ENCODE measurements around the gene PHLPP1. TPM values are rescaled to one million over a fixed set of nuclear protein-coding genes. Genes with fewer than 3 reads are reported as not detected.

The PHLPP1 gene
- total and polyA plus RNA-seq, 9 donors = 4.4 to 15.9 (median 12.0) TPM

GRCh38 chr18:62948788-62949187 lies 233.4 kb downstream of the PHLPP1 start:
- intact Hi-C loops (cut with DNase I) = no loop called here
- no peaks in the 10 kb centered on the region for H3K36me3 ChIP-seq
- TF ChIP-seq POLR2A (IDR thresholded peaks at IDR 0.05) (no peak), EP300 (IDR thresholded peaks at IDR 0.05) (no peak)
- TF ChIP-seq, protein P1, sequence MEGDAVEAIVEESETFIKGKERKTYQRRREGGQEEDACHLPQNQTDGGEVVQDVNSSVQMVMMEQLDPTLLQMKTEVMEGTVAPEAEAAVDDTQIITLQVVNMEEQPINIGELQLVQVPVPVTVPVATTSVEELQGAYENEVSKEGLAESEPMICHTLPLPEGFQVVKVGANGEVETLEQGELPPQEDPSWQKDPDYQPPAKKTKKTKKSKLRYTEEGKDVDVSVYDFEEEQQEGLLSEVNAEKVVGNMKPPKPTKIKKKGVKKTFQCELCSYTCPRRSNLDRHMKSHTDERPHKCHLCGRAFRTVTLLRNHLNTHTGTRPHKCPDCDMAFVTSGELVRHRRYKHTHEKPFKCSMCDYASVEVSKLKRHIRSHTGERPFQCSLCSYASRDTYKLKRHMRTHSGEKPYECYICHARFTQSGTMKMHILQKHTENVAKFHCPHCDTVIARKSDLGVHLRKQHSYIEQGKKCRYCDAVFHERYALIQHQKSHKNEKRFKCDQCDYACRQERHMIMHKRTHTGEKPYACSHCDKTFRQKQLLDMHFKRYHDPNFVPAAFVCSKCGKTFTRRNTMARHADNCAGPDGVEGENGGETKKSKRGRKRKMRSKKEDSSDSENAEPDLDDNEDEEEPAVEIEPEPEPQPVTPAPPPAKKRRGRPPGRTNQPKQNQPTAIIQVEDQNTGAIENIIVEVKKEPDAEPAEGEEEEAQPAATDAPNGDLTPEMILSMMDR (IDR thresholded peaks at IDR 0.05) = no peak
- no peaks in the 10 kb centered on the region for H3K27me3 ChIP-seq
- no peak overlapping the region for H3K4me3 ChIP-seq
- H3K4me1 ChIP-seq (ENCODE audit: insufficient read depth) = no peaks in the 10 kb centered on the region
- WGBS, 3 donors = 96 to 97% (median 97%) methylated on average over 2 of the region's 2 CpGs
- no peak overlapping the region for H3K27ac ChIP-seq
- no peaks in the 10 kb centered on the region for H3K9me3 ChIP-seq
- no peak for DNase-seq

DNA sequence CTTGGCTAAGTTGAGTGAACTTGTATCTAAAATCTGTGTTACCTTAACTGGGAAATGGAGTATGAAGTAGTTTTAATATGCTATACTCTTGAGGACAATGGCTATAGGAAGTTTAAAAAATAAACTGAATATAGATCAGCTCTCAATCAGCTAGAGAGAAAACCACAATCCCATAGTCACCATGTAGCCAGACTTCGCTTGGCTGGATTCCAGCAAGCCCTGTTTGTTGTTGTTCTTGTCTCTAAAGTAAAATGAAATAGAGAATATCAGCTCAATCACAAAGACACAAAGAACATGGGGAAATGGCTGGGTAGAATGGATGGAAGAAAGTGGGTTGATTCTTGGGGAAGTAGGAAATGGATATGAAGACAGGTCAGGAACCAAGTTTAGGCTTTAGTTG lies 234.9 kb downstream of the PHLPP1 start:
- no peak overlapping the region for H3K27ac ChIP-seq
- WGBS, 3 donors = 85 to 95% (median 95%) methylated on average over 1 of the region's 1 CpG
- H3K27me3 ChIP-seq = no peaks in the 10 kb centered on the region
- intact Hi-C loops (cut with DNase I) = no loop called here
- H3K9me3 ChIP-seq = no peaks in the 10 kb centered on the region
- no peak overlapping the region for H3K4me3 ChIP-seq
- no peak for DNase-seq
- no peaks in the 10 kb centered on the region for H3K36me3 ChIP-seq
- TF ChIP-seq POLR2A (IDR thresholded peaks at IDR 0.05) (no peak), EP300 (IDR thresholded peaks at IDR 0.05) (no peak)
- TF ChIP-seq, protein P1 (IDR thresholded peaks at IDR 0.05) = no peak
- no peaks in the 10 kb centered on the region for H3K4me1 ChIP-seq (ENCODE audit: insufficient read depth)

- H3K4me1 ChIP-seq (ENCODE audit: insufficient read depth) = no peaks in the 10 kb centered on the region
- H3K9me3 ChIP-seq = no peaks in the 10 kb centered on the region
- TF ChIP-seq, protein P1 (IDR thresholded peaks at IDR 0.05) = no peak
- TF ChIP-seq POLR2A (IDR thresholded peaks at IDR 0.05) = no peak
- no peak for TF ChIP-seq EP300 (IDR thresholded peaks at IDR 0.05)
- no peak overlapping the region for H3K4me3 ChIP-seq
- 80 to 96% (median 94%) methylated on average over 4 of the region's 4 CpGs for WGBS, 3 donors
- no peaks in the 10 kb centered on the region for H3K36me3 ChIP-seq
- intact Hi-C loops (cut with DNase I) = no loop called here
- no peaks in the 10 kb centered on the region for H3K27me3 ChIP-seq
- DNase-seq = no peak
- no peak overlapping the region for H3K27ac ChIP-seq
These were observed 237.5 kb downstream of the PHLPP1 start for GRCh38 chr18:62952807-62953206.

DNA sequence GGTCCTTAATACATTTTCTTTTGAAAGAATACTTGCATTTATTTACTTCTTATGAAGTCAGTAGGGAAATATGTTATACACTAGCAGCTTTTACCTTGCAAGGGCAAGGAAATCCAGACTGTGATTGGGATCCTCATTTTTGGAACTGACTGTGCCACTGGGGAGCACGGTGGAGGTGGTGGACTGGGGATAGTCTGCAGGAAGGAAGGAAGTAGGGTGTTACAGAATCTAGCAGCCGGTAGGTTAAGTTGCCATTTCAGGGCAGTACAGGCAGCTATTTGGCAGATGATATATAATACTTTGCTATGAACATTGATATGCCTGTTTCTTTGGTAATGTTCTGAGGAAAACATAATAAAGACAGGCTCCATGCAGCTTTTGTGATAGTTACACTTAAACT lies 238.3 kb downstream of the PHLPP1 start:
- no peak overlapping the region for H3K4me3 ChIP-seq
- no peaks in the 10 kb centered on the region for H3K9me3 ChIP-seq
- no peak for DNase-seq
- no peaks in the 10 kb centered on the region for H3K36me3 ChIP-seq
- intact Hi-C loops (cut with DNase I) = no loop called here
- WGBS, 3 donors = 48 to 60% (median 54%) methylated on average over 2 of the region's 2 CpGs
- H3K4me1 ChIP-seq (ENCODE audit: insufficient read depth) = no peaks in the 10 kb centered on the region
- TF ChIP-seq EP300 (IDR thresholded peaks at IDR 0.05) = no peak
- TF ChIP-seq, protein P1 (IDR thresholded peaks at IDR 0.05) = no peak
- no peak for TF ChIP-seq POLR2A (IDR thresholded peaks at IDR 0.05)
- H3K27me3 ChIP-seq = no peaks in the 10 kb centered on the region
- no peak overlapping the region for H3K27ac ChIP-seq

Measured in ovary (tissue), 9 donors.